ENCODE data around the gene SPEG.

SPEG gene

GRCh38 chr2:219446101-219446504 is 11.5 kb downstream of the SPEG start:
- no peak for DNase-seq

DNA sequence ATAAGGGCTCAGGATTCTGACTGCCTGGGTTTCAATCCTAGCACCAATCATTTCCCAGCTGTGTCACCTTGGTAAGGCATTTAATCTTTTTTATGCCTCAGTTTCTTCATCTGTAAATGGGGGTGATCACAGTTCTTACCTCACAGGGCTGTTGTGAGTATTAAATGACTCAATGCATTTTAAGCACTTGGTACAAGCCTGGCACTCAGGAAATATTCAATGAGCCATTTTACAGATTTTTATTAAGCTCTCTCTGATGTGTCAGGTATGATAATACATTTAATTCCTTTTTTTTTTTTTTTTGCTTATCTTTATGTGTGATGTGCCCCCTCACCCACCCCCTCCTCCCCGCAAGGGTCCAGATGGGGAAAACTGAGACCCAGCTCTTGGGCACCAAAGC is 12.0 kb downstream of the SPEG start:
- no peak for DNase-seq

GRCh38 chr2:219447242-219448098 is 12.8 kb downstream of the SPEG start:
- DNase-seq, result no peak

DNA sequence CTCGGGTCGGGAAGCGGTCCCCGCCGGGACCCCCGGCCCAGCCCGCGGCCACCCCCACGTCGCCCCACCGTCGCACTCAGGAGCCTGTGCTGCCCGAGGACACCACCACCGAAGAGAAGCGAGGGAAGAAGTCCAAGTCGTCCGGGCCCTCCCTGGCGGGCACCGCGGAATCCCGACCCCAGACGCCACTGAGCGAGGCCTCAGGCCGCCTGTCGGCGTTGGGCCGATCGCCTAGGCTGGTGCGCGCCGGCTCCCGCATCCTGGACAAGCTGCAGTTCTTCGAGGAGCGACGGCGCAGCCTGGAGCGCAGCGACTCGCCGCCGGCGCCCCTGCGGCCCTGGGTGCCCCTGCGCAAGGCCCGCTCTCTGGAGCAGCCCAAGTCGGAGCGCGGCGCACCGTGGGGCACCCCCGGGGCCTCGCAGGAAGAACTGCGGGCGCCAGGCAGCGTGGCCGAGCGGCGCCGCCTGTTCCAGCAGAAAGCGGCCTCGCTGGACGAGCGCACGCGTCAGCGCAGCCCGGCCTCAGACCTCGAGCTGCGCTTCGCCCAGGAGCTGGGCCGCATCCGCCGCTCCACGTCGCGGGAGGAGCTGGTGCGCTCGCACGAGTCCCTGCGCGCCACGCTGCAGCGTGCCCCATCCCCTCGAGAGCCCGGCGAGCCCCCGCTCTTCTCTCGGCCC is 13.6 kb downstream of the SPEG start:
- no peak for DNase-seq

DNA sequence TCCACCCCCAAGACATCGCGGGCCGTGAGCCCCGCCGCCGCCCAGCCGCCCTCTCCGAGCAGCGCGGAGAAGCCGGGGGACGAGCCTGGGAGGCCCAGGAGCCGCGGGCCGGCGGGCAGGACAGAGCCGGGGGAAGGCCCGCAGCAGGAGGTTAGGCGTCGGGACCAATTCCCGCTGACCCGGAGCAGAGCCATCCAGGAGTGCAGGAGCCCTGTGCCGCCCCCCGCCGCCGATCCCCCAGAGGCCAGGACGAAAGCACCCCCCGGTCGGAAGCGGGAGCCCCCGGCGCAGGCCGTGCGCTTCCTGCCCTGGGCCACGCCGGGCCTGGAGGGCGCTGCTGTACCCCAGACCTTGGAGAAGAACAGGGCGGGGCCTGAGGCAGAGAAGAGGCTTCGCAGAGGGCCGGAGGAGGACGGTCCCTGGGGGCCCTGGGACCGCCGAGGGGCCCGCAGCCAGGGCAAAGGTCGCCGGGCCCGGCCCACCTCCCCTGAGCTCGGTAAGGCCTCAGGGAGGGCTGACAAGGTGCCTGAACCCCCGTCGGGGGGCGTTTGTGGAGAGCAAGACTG is 14.2 kb downstream of the SPEG start:
- no peak for DNase-seq

- no peak for DNase-seq
Measured at GRCh38 chr2:219449609-219450008, 15.0 kb downstream of the SPEG start.

DNA sequence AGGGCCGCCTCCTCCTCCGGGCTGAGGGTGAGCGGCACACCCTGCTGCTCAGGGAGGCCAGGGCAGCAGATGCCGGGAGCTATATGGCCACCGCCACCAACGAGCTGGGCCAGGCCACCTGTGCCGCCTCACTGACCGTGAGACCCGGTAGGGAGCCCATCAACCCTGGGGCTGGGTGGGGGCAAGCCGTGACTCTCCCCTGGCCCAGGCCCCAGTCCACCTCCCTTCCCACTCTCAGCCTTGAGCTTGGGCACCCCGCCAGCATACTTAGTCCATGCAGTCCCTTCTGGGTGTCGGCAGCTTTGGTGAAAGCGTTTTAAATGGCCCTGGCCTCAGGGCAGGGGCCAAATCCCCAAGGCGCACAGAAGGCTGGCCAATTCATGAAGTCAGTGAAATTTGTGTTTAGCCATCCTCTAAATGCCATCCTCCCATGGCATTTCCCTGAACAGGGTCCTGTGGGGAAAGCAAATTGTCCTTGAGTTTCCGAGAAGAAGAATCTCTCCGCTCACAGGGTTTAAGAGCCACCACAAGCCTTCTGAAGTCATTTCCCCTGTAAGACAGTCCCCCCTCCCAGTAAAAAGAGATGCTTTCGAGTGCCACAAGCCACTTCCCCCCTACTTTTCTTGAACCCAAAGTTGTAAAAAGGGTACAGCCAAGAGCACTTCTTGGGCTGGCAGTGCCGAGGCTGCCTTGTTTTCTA is 17.2 kb downstream of the SPEG start:
- no peak for DNase-seq

GRCh38 chr2:219452361-219453317 is 18.0 kb downstream of the SPEG start:
- DNase-seq, result no peak

GRCh38 chr2:219453671-219454590 is 19.3 kb downstream of the SPEG start:
- DNase-seq, result no peak

DNA sequence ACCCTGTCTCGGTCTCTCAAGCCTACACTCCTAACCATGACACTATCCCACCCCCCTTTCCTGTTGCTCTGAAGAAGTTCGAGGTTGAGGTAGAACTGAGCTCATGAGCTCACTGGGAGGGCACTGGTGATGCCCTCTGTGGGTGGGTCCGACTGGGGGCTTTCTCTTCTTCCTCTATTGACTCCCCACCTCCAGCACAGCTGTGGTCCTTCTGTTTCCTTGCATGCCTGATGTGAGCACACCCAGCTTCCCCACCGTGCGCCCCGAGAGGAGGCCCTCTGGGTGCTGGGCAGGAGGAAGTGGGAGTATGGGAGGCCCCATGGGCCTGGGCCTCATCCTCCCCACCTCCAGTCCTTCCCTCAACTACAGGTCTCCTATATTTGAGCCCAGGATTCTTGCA is 20.9 kb downstream of the SPEG start:
- DNase-seq, result no peak

GRCh38 chr2:219457784-219458369 is 23.2 kb downstream of the SPEG start:
- no peak for DNase-seq

GRCh38 chr2:219458996-219459395 is 24.4 kb downstream of the SPEG start:
- no peak for DNase-seq

DNA sequence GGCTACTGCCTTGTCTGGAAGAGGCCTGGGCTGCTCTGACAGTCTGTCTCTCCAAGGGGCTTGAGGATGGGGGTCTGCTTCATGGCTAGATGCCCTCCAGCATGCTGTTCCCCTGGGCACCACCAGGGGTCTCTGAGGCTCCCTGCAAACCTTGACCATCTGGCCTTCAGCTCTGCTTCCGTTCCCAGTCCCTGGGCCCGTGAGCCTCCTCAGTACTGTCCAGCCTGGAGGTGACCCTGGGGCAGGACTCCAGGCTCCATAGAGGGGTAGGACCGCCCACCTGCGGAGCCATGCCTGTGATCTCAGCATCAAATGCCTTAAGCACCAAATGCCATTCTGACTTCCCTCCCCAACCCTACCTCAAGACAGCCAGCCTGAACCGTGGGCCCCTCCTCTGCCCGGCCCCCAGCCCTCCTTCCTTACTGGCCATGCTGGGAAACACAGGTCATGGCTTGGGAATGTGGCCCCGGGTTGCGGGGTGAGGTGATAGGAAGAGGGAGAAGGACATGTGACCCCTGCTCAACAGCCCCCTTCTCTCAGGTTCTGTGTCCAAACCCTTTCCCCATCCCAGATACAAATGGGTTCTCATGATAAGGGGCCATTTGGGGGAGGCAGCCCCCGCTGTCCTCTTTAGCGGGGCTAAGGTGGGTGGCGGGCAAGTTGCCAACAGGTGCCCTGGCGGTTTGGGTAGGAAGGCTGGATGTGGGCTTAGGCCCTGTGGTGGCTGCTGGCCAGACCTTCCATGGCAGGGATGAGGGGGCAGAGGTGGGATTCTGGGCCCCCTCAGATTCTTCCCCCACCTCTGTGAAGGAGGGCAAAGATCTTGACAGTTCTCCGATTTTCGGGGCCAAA is 25.0 kb downstream of the SPEG start:
- DNase-seq, result peak; percentile 58

DNA sequence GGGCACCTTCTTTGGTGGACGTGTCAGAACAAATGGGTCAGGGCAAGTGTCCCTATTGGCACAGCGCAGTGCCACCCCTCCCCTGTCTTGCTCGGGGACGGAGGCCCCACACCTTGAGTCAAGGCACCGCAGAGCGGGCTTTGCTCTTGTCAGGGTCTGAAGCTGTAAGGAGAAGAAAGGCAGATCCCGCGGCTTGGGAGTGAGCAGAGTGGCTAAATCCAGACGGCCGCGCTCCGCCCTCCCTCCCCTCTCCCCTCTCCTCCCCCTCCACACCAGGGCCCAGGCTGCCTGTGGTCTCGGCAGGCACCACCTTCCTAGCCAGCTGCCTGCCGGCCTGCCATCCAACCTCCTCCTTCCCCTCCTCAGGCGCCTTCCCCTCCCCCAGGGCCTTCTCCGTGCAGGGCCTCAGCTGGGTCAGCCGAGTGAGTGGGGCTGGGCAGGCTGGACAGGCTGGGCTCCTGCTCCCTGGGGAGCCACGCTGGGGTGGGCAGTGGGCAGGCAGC is 25.8 kb downstream of the SPEG start:
- DNase-seq, result no peak

- no peak for DNase-seq
Measured at GRCh38 chr2:219461047-219461514, 26.4 kb downstream of the SPEG start.

DNA sequence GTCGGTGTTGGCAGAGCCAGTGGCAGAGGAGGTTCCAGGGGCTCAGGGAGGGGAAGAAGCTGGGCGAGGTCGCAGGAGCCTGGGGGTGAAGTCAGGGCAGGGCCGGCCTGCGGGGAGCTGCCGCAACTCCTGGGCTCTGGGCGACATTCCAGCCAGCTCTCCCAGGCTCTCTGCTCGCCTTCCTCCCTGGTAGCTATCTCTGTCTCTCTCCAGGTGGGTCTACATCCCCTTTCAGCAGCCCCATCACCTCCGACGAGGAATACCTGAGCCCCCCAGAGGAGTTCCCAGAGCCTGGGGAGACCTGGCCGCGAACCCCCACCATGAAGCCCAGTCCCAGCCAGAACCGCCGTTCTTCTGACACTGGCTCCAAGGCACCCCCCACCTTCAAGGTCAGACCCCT is 27.0 kb downstream of the SPEG start:
- DNase-seq, result no peak

DNA sequence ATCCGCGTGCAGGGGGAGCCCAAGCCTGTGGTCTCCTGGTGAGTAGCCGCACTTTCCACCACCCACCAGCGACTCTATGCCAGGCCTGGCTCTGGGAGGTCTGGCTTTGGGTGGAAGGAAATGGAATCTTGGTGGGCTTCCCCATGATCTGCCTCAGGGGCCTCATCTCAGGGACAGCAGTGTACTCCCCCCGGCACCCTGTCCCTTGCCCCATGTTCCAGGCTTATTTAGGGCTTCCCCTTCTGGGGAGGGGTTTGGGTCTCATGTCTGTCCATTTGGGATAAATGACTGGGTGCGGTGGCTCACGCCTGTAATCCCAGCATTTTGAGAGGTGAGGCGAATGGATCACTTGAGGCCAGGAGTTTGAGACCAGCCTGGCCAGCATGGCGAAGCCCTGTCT is 27.7 kb downstream of the SPEG start:
- DNase-seq, result no peak

- DNase-seq, result no peak
Measured at GRCh38 chr2:219464286-219465032, 29.8 kb downstream of the SPEG start.

Data from activated CD4-positive, CD25-positive, alpha-beta regulatory T cell treated with anti-CD3 and anti-CD28 coated beads, Interleukin-2, amount 50 U/mL, for 72 hours (primary cell).